Stimulated activated CD8-positive, alpha-beta memory T cell treated with anti-CD3 and anti-CD28 coated beads, Interleukin-2, amount 100 ng/mL, for 1 hour (primary cell): ENCODE results near the gene POLR2C.

Experiments
- DNase-seq, 2 donors: peaks; one replicate each; pipeline ENCODE4 v3.0.0-alpha.2; 2020; ENCODE audit warnings: low read depth in 2 of 2

POLR2C gene

DNA sequence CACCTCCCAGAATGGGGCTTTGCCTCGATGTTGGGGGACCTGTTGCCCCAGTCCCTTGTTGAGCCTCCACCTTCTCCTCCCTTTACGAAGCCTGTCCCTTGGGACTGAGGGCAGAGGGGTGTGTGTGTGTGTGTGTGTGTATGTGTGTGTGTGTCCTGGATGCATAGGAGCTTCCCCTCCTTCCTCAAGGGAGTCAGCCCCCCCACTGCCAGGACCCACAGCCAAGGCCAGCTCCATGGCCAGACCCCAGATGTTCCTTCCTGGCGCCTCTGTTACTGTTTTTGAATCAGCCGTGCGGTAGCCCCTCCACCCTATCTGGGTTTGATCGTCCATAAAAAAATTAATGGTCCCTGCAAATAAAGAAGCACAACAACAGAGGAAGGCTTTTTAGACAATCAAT lies 41.5 kb downstream of the POLR2C start:
- DNase-seq, result no peak

DNA sequence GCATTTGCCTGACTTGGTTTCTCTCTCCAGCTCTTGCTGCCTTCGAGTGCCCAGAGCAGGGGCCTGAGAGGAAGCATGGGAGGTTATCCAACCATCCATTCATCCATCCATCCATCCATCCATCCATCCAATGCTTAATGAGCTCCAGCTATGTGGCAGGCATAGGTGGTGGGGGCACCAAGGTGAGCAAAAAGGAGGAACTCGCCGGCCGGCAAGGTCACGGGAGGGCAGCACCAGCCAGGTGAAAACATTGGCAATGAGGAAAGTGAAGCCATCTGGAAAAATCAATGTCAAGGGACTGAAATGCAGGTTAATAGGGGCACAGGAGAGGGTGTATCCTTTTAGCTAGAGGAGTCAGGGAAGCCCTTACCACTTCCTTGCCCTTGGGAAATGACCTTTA lies 42.0 kb downstream of the POLR2C start:
- no peak for DNase-seq

DNA sequence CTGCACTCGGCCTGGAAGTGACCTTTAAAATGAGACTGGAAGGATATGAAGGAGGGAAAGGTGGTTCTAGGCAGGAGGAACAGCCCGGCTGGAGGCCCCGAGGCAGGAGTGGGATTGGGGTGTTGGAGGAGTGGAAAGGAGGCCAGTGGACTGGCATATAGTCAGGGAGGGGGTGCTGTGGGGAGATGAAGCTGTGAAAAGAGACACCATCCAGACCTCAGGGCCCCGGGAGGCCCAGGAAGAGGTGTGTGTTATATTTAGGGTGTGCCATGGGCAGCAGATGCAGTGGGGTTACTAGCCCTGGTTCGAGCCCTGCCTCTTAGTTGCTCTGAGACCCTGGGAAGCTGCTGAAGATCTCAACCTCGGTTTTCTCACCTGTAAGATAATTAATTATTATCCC lies 42.7 kb downstream of the POLR2C start:
- no peak for DNase-seq

DNA sequence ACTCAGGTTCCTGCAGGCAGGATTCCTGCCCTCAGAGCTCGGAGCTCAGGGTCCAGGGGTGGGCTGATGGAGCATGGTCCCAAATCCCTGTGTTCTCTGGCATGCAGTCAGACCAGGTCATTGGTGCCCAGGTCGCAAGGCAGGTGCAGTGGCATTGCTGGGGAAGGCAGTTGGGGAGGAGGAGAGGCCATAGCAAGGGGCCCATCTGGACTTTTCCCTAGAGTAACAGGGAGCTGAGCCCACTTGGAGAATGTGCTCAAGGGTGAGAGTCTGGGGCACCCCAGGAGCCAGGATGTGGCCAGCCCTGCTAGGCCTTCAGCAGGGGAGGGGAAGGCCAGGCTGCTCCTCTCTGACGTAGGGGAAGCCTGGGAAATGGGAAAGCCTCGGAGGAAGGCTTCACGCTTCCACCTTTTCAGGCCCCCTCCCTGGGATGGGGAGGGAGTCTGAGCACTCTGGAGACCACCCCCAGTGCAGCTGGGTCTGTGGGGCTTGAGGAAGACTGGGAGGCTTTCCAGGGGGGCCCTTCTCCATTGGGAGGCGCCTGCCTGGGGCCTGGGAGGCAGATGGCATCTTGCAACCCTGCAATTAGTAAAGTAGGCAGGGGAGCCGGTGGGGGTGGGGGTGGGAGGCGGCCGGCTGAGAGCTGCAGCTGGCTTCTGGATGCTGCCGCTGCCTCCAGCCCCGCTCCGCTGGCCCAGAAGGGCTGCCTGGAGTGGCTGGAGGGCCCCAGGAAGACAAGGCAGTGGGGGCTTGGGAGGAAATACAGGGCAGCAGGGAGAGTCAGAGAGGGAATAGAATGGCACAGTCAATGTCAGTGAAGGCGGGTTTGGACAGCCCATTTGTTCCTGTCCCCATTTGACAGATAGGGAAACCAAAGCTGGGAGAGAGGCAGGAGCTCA lies 44.9 kb downstream of the POLR2C start:
- no peak for DNase-seq

DNA sequence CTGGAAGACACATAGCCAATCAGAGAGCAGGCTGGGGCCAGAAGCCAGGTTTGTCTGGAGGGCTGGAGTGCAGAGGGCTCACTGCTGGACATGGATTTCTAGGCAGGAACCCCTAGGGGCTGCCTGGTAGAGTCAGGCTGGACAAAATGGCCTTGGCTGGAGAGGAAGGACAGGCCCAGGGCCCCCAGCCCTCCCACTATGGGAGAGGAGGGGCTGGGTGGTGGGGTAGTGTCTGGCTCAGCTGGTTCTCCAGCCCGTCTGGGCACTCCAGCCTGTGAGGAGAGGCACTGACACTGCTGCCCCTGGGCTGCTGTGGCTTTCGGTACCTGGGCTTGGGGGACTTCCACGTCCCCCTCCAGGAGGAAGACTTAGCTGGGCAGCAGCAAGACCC lies 45.6 kb downstream of the POLR2C start:
- DNase-seq, result no peak

DNA sequence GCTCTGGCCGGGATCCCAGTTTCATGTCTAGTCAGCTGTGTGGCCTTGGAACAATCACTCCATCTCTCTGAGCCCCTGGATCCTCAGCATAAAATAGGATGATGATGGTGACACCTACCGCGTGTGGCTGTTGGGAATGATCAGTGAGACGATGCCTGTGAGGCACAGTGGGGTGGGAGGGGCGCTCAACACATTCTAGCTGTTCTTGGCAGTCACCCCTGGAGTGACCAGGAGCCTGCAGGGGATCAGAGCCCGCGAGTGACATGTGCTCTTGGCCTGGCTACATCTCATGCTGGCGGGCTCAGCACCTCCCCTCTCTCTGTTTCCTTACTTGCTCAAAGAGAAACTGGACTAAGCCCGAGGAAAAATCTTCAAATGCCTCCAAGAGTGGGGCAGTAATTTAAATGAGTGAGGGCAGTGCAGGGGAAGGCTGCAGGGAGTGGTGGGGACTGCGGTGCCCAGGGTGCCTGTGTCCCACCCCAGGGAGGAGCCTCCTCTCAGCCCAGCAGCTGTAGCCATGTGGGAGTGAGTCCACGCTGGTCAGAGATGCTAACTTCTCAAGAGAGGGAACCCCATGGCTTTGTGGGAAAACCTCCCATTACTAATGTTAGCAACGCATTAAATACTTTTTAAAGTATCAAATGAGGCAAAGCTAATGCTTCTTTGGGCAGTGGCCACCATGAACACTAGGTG lies 46.9 kb downstream of the POLR2C start:
- no peak for DNase-seq

DNA sequence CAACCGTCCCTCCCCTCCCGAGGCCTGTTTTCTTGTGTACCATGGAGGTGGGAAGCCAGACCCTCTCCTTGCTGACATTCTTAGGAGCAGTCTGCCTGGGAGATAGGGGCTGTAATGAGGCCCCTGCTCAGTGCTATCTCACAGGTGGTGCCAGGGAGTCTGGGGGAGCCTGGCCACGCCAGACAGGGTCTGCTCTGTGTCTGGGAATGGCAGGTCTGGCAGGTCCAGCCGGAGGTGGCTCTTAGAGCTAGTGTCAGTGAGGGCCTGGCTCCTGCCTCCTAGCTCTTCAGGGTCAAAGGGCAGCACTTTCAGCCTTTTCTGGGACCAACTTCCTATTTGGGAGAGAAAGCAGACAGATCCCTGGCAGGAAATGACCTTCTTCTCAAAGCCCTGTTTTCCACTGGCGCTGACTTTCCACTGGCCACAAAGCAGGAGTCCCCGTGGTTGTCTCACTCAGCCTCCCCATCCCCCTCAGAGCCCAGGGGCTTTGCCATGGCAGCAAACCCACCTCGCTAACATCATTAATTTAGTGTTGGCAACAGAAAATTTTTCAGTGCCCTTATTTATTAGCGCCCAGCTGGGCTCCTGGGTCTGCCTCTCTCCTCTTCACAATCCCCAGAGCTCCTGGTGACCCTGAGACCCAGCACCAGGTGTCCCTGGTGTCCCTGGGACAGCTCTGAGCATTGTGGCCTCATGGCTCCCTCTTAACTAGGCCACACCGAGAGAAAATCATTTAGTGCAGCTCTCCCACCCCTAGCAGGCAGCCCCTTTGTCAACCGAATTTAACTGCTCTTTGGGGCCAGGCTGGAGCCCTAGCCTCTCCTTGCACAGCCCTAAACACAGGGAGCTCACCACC lies 47.8 kb downstream of the POLR2C start:
- no peak for DNase-seq

DNA sequence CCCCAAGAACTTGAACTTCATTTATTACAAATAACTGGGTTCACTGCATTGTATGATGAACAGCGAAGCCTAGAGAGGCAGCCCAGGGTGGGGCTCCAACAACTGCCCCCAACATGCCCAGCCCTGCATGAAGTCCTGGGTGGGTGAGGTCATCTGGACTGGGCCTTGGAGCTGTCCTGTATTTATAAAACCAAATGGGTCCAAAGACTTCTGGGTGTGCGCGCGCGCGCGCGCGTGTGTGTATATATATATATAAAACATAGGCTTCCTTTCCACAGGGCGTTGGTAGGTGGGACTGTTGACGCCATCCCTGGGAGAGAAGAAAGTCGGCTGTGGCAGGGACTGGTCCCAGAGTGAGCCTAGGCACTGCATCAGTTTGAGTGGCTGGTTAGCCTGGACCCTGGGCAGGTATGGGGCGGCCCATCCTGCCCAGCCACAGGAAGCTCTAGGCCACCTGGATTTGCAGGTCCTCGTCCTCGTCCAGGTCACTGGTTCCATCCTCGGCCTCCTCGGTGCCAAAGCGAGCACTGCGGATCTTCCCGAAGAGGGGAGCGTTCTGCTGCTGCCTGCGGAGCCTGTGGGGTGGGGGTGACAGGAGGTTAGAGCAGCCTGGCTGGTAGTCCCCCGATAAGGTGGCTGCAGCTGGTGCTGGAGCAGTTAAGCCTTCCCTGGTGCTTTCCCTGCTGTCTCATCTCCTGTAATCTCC lies 50.0 kb downstream of the POLR2C start:
- DNase-seq, result no peak

DNA sequence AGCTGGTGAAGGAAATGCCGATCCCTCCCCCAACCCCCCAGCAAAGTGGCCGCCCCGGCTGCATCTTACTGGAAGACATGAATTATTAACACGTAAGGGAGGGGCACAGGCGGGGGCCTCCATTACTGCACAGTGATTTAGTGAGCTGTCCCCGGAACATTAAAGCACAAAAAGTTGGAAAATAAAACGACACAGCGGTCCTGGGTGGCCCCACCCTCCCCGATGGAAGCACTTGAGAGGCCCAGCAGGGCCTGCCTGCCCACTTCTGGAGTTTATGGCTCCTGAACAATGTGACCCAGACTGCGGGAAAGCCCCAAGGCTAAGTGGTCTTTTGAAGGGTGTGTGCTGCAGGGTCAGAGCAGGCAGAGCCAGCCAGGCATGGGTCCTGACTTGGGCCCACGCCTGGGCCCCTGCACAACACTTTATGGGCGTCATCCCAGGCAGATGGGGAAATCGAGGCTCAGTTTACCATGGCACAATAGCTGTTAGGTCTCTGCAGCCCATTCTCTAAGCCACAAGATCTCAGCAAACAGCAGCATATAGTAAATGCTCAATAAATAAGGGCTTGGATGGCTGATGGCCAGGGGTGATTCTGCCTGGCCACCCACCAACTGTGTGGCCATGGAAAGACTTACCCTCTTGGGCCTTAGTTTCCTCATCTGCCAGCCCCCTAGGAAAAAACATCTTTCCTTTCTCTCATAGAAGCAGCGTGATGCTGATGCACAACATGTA lies 51.1 kb downstream of the POLR2C start:
- no peak for DNase-seq

DNA sequence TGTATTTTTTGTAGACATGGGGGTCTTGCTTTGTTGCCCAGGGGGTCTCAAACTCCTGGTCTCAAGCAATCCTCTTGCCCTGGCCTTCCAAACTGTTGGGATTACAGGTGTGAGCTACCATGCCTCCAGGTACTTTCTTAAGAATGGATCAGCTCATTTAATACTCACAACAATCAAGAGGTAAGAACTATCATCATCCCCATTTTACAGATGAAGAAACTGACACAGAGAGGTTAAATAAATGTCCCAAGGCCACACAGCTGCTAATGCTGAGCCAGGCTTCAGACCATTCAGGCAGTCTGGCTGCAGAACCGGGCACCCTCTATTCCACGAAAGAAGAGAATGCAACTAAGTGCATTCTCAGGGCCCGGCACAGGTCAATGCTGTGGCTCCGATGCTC lies 51.9 kb downstream of the POLR2C start:
- no peak for DNase-seq

DNA sequence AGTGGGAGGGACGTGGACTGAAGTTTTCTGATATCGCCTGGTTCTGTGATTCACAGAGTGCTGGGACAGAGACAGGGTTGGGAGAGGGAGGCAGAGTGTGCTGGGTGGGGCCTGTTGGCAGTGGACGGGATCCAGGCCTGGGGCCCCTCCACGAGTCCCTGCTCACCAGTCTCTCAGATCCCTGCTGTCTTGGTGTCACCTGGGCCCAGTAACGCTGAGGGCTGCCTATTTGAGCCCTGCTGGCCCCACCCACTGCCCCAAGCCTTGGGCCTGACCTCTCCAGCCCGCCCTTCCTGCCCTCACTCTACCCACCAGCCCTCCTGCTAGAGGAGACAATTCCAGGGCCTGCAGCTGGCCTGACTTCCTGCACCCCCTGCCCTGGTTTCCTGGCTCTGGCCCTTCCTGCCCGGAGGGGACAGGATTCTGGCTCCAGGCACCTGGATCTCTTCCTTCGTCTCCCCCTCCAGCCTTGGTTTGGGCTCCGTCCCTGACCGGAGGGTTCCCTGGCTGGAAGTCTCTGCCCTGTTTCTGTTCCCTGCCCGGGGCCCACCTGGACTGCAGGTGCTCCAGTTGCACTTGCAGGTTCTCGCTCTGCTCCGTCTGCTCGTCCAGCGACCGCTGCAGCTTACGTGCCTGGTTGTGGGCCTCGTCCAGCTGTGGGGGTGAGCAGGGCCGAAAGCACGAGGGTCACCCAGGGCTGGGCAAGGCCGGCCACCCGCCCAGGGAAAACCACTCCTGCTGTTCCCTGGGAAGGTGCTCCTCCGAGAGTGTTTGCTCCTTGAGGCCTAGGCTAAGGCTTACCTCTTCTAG lies 52.5 kb downstream of the POLR2C start:
- DNase-seq, result no peak

DNA sequence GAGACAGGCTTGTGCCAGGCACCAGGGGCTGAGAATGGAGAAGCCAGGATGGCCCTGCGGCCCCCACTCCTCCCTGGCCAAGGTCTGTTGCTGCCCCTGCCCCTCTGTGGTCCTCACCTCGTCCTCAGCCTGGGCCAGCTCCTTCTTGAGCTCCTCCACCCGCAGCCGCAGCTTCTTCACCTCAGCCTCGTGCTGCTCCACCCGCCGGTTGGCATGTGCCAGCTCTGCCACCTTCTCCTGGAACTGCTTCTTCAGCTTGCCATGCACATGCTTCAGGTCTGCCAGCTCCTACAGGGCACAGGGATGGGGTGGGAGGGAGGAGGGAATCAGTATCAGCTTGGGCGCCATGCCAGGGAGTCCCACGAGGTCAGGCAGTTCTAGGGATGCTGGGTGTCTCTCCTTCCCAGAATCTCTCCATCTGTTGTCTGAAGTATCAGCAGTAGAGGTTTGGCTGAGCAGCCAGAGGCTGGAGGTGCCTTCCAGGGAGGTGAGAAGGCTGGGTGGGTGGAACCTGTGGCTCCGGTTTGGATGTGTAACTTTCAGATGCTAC lies 53.8 kb downstream of the POLR2C start:
- no peak for DNase-seq

DNA sequence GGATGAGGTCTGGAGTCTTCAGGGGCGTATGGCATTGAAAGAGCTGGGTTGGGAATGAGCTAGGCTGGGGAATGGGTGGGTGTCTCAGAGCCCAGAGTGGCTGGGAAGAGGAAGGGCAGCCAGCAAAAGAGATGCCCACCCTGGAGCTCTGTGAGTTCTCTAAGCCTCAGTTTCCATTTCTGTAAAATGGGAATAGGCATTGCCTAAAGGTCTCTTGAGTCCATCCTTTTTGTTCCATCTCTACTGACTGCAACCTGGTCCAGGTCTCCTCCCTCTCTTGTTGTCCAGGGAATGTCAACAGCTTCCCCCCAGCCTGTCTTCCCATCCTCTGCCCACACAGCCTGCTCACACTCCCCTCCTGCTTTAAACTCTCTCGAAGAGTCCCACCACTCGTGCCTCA lies 54.3 kb downstream of the POLR2C start:
- DNase-seq, result no peak

DNA sequence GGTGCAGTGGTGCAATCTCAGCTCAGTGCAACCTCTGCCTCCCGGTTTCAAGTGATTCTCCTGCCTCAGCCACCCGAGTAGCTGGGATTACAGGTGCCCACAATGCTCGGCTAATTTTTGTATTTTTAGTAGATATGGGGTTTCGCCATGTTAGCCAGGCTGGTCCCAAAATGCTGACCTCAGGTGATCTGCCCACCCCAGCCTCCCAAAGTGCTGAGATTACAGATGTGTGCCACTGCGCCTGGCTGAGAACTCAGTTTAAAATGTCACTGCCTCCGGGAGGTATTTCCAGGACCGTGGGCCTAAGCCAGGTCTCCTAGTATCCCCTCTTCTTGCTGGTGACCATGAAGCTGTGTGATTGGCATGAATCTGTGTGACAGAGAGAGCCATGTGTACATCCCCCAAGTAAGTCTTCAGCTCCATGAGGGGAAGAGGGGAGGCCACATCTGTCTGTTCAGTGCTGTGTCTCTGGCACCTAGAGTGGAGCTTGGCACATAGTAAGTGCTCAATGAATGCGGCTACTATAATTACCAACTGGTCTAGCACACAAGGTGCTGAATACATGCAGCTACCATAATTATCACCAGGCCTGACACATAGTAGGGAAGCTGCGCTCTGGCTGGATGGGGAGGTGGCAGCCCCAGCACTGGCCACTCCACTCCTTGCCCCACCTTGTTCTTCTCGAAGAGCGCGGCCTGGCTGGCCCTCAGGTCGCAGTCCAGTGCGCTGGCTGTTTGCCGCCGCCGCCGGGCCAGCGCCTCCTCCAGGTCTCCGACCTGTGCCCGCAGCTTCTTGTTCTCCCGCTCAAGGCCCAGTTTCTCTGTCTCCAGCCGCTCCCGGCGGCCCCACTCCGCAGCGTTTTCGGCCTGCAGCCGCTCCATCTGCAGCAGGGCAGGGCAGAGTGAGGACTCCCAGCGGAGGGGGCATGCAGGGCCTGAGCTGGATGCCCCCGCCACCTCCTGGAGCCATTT lies 55.2 kb downstream of the POLR2C start:
- no peak for DNase-seq

DNA sequence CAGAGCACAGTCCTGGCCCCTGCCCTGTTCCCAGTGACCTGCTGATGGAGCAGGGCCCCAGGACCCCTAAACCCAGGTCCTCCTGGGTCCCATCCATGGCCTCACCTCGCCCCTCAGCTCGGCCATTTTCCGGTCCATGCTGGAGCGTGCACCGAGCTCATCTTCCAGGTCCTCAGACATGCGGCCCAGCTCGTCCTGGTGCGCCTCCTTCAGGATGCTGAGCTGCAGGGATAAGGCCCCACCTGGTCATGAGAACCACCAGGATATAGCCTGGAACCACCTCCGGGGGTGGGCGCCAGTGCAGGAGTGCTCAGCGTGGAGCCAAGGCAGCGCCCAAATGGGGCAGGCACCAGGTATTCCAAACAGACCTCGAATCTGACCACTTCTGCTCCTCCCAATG lies 56.0 kb downstream of the POLR2C start:
- DNase-seq, result no peak

DNA sequence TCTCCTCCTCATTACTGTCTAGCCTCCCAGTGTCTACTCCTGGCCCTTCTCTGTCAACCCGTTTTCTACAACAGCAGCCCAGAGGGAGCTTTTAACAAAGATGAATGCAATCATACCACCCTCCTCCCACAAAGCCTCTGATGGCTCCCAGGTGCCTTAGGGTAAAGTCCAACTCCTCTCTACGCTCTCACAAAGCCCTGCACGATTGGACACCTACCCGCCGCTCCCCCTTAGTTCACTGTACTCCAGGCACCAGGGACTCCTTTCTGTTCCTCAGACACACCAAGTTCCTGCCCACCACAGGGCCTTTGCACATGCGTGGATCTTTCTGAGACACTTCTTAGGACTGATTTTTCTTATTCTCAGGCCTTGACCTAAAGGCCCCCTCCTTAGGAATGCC lies 56.4 kb downstream of the POLR2C start:
- DNase-seq, result no peak

DNA sequence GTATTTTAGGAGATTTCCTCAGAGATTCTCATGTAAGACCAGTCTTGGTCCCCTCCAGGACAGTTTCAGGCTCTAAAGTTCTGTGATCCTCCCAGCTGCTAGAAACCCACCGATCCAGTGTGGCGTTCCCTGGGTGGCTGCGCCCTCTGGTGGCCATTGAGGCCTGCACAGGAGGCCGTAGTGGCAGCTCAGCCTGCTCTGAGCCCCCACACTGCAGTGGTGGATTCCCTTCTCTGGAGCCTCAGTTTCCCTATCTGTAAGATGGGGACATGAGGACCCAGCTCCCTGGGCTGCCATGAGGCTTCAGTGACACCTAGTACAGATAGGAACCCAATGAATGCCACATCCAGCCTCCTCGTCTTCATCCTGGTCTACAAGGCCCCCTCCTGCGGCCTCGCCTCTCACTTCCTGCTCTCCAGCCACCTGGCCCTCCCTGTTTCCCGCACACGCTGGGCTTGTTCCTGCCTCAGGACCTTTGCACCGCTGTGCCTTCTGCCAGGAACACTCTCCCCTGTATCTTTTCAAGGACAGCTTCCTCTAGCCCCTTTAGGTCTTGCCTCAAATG lies 57.4 kb downstream of the POLR2C start:
- DNase-seq, result peak; percentile 70 to 71
